ENCODE results near the gene PTPRN2. TPM values are rescaled to one million over a fixed set of nuclear protein-coding genes. Genes with fewer than 3 reads are reported as not detected.

PTPRN2 gene
- polyA plus RNA-seq, 1 experiment, result 0.02 TPM

- Histone ChIP-seq H3K9me3 (ENCODE audit: control insufficient read depth, insufficient read depth, low read length) (peaks cover 62% of the 10 kb centered on the region), H3K27ac (ENCODE audit: low read depth, low read length) (no peak overlapping the region), H3K4me3 (ENCODE audit: low read depth, low read length) (no peak overlapping the region), H3K27me3 (ENCODE audit: control insufficient read depth, insufficient read depth, low read length) (no peaks in the 10 kb centered on the region)
- TF ChIP-seq CTCF (IDR thresholded peaks at IDR 0.05; ENCODE audit: low read depth, low read length), result no peak
- DNase-seq (ENCODE audit: low read depth, low spot score), result no peak
- CTCF ChIA-PET, result no interaction called here
- POLR2A ChIA-PET, result no interaction called here
Measured at GRCh38 chr7:157514746-157515145, 1072.9 kb downstream of the PTPRN2 start.

- Histone ChIP-seq H3K9me3 (ENCODE audit: control insufficient read depth, insufficient read depth, low read length) (peaks cover 58% of the 10 kb centered on the region), H3K27ac (ENCODE audit: low read depth, low read length) (no peak overlapping the region), H3K27me3 (ENCODE audit: control insufficient read depth, insufficient read depth, low read length) (no peaks in the 10 kb centered on the region), H3K4me3 (ENCODE audit: low read depth, low read length) (no peak overlapping the region)
- ChIA-PET POLR2A (no interaction called here), CTCF (no interaction called here)
- TF ChIP-seq CTCF (IDR thresholded peaks at IDR 0.05; ENCODE audit: low read depth, low read length), result no peak
- no peak for DNase-seq (ENCODE audit: low read depth, low spot score)
Measured at GRCh38 chr7:157514306-157514705, 1073.3 kb downstream of the PTPRN2 start.

- ChIA-PET CTCF (no interaction called here), POLR2A (no interaction called here)
- no peak overlapping the region for H3K27ac ChIP-seq (ENCODE audit: low read depth, low read length)
- DNase-seq (ENCODE audit: low read depth, low spot score), result no peak
- peaks cover 55% of the 10 kb centered on the region for H3K9me3 ChIP-seq (ENCODE audit: control insufficient read depth, insufficient read depth, low read length)
- no peaks in the 10 kb centered on the region for H3K27me3 ChIP-seq (ENCODE audit: control insufficient read depth, insufficient read depth, low read length)
- H3K4me3 ChIP-seq (ENCODE audit: low read depth, low read length), result no peak overlapping the region
- TF ChIP-seq CTCF (IDR thresholded peaks at IDR 0.05; ENCODE audit: low read depth, low read length), result no peak
Measured at GRCh38 chr7:157513682-157514081, 1073.9 kb downstream of the PTPRN2 start.

- DNase-seq (ENCODE audit: low read depth, low spot score), result no peak
- Histone ChIP-seq H3K27ac (ENCODE audit: low read depth, low read length) (no peak overlapping the region), H3K27me3 (ENCODE audit: control insufficient read depth, insufficient read depth, low read length) (no peaks in the 10 kb centered on the region), H3K4me3 (ENCODE audit: low read depth, low read length) (no peak overlapping the region), H3K9me3 (ENCODE audit: control insufficient read depth, insufficient read depth, low read length) (peaks cover 55% of the 10 kb centered on the region)
- no peak for TF ChIP-seq CTCF (IDR thresholded peaks at IDR 0.05; ENCODE audit: low read depth, low read length)
- ChIA-PET CTCF (no interaction called here), POLR2A (no interaction called here)
Measured at GRCh38 chr7:157513162-157513621, 1074.4 kb downstream of the PTPRN2 start.

GRCh38 chr7:157509226-157509625 lies 1078.4 kb downstream of the PTPRN2 start:
- H3K27ac ChIP-seq (ENCODE audit: low read depth, low read length), result no peak overlapping the region
- no peak for TF ChIP-seq CTCF (IDR thresholded peaks at IDR 0.05; ENCODE audit: low read depth, low read length)
- H3K27me3 ChIP-seq (ENCODE audit: control insufficient read depth, insufficient read depth, low read length), result no peaks in the 10 kb centered on the region
- H3K4me3 ChIP-seq (ENCODE audit: low read depth, low read length), result no peak overlapping the region
- ChIA-PET POLR2A (no interaction called here), CTCF (no interaction called here)
- DNase-seq (ENCODE audit: low read depth, low spot score), result no peak
- peaks cover 25% of the 10 kb centered on the region for H3K9me3 ChIP-seq (ENCODE audit: control insufficient read depth, insufficient read depth, low read length)
